ENCODE measurements around the gene LRP1B.

DNA sequence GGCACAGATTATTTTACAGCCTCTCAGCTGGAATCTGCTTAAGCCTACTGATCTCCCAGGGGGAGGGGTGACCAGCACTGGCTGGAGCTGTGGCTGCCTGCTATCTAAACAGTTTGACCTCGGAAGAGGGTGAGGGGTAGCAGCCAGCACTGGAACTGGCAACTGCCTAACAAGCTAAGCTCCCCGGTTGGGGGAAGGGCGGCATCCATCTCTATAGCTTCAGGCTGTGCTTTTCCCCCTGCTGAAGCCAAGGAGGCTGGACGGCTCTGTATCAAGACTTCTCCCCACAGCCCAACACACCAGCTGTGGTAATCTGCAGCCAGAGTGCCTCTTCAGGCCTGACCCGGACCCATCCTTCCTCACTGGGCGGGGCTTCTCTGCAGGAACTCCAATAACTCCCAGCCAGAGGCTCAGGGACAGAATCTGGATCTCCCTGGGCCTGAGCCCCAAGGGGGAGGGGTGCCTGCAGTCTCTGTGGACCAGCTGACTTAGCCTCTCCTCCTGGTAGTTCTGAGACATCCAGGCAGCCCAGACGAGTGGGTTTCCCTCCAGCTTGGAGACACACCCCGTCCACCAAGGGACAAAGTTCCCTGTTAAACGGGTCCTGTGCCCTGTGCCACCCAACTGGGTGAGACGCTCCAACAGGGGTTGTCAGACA, 560.2 kb downstream of the LRP1B start:
- TF ChIP-seq, protein P1, sequence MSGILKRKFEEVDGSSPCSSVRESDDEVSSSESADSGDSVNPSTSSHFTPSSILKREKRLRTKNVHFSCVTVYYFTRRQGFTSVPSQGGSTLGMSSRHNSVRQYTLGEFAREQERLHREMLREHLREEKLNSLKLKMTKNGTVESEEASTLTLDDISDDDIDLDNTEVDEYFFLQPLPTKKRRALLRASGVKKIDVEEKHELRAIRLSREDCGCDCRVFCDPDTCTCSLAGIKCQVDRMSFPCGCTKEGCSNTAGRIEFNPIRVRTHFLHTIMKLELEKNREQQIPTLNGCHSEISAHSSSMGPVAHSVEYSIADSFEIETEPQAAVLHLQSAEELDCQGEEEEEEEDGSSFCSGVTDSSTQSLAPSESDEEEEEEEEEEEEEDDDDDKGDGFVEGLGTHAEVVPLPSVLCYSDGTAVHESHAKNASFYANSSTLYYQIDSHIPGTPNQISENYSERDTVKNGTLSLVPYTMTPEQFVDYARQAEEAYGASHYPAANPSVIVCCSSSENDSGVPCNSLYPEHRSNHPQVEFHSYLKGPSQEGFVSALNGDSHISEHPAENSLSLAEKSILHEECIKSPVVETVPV (CRISPR knock-in tag; IDR thresholded peaks at IDR 0.05) = no peak
- TF ChIP-seq, protein P2, sequence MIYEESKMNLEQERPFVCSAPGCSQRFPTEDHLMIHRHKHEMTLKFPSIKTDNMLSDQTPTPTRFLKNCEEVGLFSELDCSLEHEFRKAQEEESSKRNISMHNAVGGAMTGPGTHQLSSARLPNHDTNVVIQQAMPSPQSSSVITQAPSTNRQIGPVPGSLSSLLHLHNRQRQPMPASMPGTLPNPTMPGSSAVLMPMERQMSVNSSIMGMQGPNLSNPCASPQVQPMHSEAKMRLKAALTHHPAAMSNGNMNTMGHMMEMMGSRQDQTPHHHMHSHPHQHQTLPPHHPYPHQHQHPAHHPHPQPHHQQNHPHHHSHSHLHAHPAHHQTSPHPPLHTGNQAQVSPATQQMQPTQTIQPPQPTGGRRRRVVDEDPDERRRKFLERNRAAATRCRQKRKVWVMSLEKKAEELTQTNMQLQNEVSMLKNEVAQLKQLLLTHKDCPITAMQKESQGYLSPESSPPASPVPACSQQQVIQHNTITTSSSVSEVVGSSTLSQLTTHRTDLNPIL (CRISPR knock-in tag; IDR thresholded peaks at IDR 0.05; ENCODE audit: low read depth) = no peak
- no peak for TF ChIP-seq ZNF8 (CRISPR knock-in tag; IDR thresholded peaks at IDR 0.05)
- TF ChIP-seq, protein P3, sequence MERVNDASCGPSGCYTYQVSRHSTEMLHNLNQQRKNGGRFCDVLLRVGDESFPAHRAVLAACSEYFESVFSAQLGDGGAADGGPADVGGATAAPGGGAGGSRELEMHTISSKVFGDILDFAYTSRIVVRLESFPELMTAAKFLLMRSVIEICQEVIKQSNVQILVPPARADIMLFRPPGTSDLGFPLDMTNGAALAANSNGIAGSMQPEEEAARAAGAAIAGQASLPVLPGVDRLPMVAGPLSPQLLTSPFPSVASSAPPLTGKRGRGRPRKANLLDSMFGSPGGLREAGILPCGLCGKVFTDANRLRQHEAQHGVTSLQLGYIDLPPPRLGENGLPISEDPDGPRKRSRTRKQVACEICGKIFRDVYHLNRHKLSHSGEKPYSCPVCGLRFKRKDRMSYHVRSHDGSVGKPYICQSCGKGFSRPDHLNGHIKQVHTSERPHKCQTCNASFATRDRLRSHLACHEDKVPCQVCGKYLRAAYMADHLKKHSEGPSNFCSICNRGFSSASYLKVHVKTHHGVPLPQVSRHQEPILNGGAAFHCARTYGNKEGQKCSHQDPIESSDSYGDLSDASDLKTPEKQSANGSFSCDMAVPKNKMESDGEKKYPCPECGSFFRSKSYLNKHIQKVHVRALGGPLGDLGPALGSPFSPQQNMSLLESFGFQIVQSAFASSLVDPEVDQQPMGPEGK (CRISPR knock-in tag; IDR thresholded peaks at IDR 0.05; ENCODE audit: borderline replicate concordance) = no peak
- no peak for TF ChIP-seq RARB (CRISPR knock-in tag; IDR thresholded peaks at IDR 0.05)
- TF ChIP-seq ISL1 (CRISPR knock-in tag; IDR thresholded peaks at IDR 0.05) = no peak
- TF ChIP-seq TOX (CRISPR knock-in tag; IDR thresholded peaks at IDR 0.05; ENCODE audit: borderline replicate concordance) = no peak
- TF ChIP-seq BACH2 (CRISPR knock-in tag; IDR thresholded peaks at IDR 0.05; ENCODE audit: borderline replicate concordance) = no peak
- TF ChIP-seq GLIS3 (CRISPR knock-in tag; IDR thresholded peaks at IDR 0.05) = no peak
- TF ChIP-seq TCF4 (CRISPR knock-in tag; IDR thresholded peaks at IDR 0.05; ENCODE audit: borderline replicate concordance) = no peak

All from SK-N-SH treated with all-trans-retinoic acid at 6 μM for 48 hours (cell line).